Pancreas (tissue), 10 donors: Measurements from ENCODE around the gene DEPDC1. TPM values are rescaled to one million over a fixed set of nuclear protein-coding genes. Genes with fewer than 3 reads are reported as not detected.

Source experiments
- ATAC-seq, 4 donors: fragments of 200-7000 bp; cut with Tn5 transposase; one replicate each; pipeline versions ENCODE4 v1.8.0 to v1.9.1; 2020; ENCODE audit warnings: mild to moderate bottlenecking in 4 of 4, moderate library complexity in 4 of 4
- DNase-seq, 6 donors: peaks; one replicate each; pipeline ENCODE4 v3.0.0-alpha.2; 2020
- FAIRE-seq: peaks from 2 replicates; lab custom pipeline; 2012; peaks lifted over from hg19 to GRCh38; lab: Jason Lieb, UNC
- H3K27ac ChIP-seq, 4 donors: fragments of 200-600 bp; sonication (generic); 1 replicate in 3 of 4; 2 replicates in 1 of 4; pipeline versions ENCODE4 v1.5.0 to v1.8.0; 2020
- H3K27me3 ChIP-seq, 4 donors: fragments of 200-600 bp; one replicate each; pipeline ENCODE4 v1.8.0; 2021
- H3K36me3 ChIP-seq, 3 donors: fragments of 200-600 bp; sonication (generic) in 1 of 3; one replicate each; pipeline versions ENCODE4 v1.5.0 to v1.8.0; 2020 to 2021
- H3K4me1 ChIP-seq, 3 donors: fragments of 200-600 bp; one replicate each; pipeline ENCODE4 v1.8.0; 2021
- H3K4me3 ChIP-seq, 4 donors: fragments of 200-600 bp; sonication (generic) in 2 of 4; one replicate each; pipeline versions ENCODE4 v1.5.0 to v1.8.0; 2020 to 2021
- H3K9me3 ChIP-seq, 4 donors: fragments of 200-600 bp; one replicate each; pipeline ENCODE4 v1.8.0; 2021
- WGBS, 2 donors: extraction: QIAGEN DNeasy Blood & Tissue Kit; methylation state at CpG; one replicate each; pipeline ENCODE4 v1.1.7; 2013; 5-methylcytosine and 5-hydroxymethylcytosine counted together
- intact Hi-C, 3 donors: fragments of 100-400 bp; cut with DNase I; formaldehyde crosslinking; loops; one replicate each; pipeline versions ENCODE4 v1.11.1 to v1.14.2; 2022
- polyA plus RNA-seq, 2 donors: library from polyadenylated mRNA; stranded (reverse); fragments of 200-250 nt; gene quantifications; one replicate each; pipeline ENCODE4 v1.2.3, GENCODE V29; 2013
- total RNA-seq, 6 donors: library from RNA; stranded (reverse); fragmentation: NEBNext Ultra II Directional in 4 of 6; extraction: Animal tissue kit (Norgen Biotek cat#: 25700) in 4 of 6; gene quantifications; one replicate each; pipeline versions ENCODE4 v1.2.1 to v1.2.4, GENCODE V29; 2021 to 2023
- TF ChIP-seq, protein P1 (sequence below), 4 donors: fragments of 200-600 bp; sonication (generic) in 3 of 4; IDR thresholded peaks; one replicate each; pipeline versions ENCODE4 v1.5.0 to v1.8.0; 2021; ENCODE audit warnings: antibody characterized with exemption in 4 of 4
- donor health status: healthy with polysubstance abuse.
- donor health status: DM: no; HTN: no; CAD: no; lungs with moderate emphysema.
- donor health status: DM: no; HTN: no; CAD: no.
- donor health status: control.
- donor health status: control.
- donor health status: Bipolar disorder and iron deficiency.
- donor health status: DM: yes; HTN: yes; CAD: no.
- donor health status: DM: no; HTN: no; CAD: no.
- donor health status: DM: no; HTN: no; CAD: no.
- donor health status: DM: yes; HTN: yes; CAD: no.

DEPDC1 gene
- total and polyA plus RNA-seq, 8 donors, result 0.02 to 0.31 (median 0.10) TPM; not detected in 2

DNA sequence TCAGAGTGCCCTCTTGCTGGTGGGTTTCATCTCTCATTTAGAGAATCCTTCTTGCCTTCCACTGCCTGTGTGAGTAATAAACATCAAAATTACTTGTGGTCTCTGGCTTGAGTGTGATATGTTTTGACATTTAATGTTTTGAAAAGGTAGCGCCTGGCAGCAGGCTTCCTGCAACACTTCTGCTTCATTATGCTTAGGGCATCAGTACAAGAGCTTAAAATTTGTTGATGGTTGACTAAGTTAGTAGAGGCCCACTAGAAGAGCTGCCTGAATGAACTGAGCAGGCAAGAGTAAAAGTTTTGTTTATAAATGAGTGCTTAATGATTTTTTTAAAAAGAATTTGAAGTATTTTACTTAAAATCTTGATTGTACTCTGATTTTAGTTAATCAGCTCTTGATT lies 40.7 kb downstream of the DEPDC1 start:
- WGBS, 2 donors, result 79 to 89% methylated on average over 1 of the region's 1 CpG

DNA sequence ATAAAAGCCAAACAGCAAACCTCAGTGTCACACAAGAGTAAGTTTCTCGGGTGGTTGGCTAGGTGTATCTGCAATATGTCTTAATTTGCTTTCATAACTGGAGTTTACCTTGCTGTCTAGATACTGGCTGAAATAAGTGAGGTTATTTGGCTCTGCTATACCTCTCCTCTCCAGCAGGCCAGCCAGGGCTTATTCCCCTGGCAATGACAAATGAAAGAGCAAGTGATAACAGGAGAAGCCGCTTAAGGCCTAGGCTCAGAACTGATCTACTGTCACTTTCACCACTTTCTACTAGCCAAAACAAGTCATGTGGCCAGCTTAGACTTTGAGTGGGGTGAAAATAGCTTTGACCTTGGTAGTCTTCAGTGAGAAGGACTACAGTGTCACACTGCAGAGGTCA lies 42.3 kb downstream of the DEPDC1 start:
- WGBS, 2 donors, result 61 to 69% methylated on average over 2 of the region's 2 CpGs
- Histone ChIP-seq H3K4me3 (no peak overlapping the region), H3K9me3 (no peaks in the 10 kb centered on the region), H3K4me1 (no peaks in the 10 kb centered on the region), H3K36me3 (no peaks in the 10 kb centered on the region), H3K27ac (no peak overlapping the region), H3K27me3 (no peaks in the 10 kb centered on the region)
- DNase-seq, result no peak
- no peak for FAIRE-seq
- no peak for ATAC-seq
- intact Hi-C loops, result no loop called here
- TF ChIP-seq, protein P1, sequence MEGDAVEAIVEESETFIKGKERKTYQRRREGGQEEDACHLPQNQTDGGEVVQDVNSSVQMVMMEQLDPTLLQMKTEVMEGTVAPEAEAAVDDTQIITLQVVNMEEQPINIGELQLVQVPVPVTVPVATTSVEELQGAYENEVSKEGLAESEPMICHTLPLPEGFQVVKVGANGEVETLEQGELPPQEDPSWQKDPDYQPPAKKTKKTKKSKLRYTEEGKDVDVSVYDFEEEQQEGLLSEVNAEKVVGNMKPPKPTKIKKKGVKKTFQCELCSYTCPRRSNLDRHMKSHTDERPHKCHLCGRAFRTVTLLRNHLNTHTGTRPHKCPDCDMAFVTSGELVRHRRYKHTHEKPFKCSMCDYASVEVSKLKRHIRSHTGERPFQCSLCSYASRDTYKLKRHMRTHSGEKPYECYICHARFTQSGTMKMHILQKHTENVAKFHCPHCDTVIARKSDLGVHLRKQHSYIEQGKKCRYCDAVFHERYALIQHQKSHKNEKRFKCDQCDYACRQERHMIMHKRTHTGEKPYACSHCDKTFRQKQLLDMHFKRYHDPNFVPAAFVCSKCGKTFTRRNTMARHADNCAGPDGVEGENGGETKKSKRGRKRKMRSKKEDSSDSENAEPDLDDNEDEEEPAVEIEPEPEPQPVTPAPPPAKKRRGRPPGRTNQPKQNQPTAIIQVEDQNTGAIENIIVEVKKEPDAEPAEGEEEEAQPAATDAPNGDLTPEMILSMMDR (IDR thresholded peaks at IDR 0.05), result no peak

More for the DNA sequence above, 40.7 kb downstream of the DEPDC1 start:
- Histone ChIP-seq H3K9me3 (no peaks in the 10 kb centered on the region), H3K4me1 (no peaks in the 10 kb centered on the region), H3K27ac (no peak overlapping the region), H3K27me3 (no peaks in the 10 kb centered on the region), H3K4me3 (no peak overlapping the region), H3K36me3 (no peaks in the 10 kb centered on the region)
- intact Hi-C loops, result no loop called here
- TF ChIP-seq, protein P1 (IDR thresholded peaks at IDR 0.05), result no peak
- FAIRE-seq (no peak), ATAC-seq (no peak), DNase-seq (no peak)

DNA sequence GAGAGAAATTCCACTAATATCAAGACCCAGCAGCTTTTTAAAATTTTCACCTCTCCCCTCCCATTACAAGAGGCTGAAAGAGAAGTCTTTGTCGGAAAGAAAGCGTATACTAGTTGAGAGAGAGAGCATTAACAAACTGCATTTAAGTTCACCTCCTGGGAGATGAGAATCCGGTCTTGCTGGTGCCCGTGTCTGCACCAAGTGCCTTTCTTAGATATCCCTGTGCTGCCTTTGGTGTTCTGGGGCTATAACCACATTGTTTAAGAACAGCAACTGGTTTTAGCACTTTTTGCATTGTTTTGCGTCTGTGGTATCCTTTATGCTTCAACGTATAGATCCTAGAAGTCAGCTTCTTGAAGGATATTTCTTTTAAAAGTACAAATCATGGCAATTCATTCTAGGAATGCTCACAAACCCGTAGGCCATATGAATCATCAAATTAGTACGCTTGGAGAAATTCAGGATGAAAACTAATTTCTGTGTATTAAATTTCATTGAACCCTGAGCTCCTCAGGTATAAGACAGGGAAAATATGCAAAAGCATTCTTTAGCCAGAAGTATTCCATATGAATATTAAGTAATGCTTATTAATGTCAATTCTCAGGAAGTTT lies 43.7 kb downstream of the DEPDC1 start:
- FAIRE-seq (no peak), ATAC-seq (no peak), DNase-seq (no peak)
- H3K36me3 ChIP-seq, result no peaks in the 10 kb centered on the region
- no peak overlapping the region for H3K4me3 ChIP-seq
- H3K9me3 ChIP-seq, result no peaks in the 10 kb centered on the region
- no peaks in the 10 kb centered on the region for H3K27me3 ChIP-seq
- TF ChIP-seq, protein P1 (IDR thresholded peaks at IDR 0.05), result no peak
- WGBS, 2 donors, result 85 to 88% methylated on average over 8 of the region's 8 CpGs
- intact Hi-C loops, result no loop called here
- H3K27ac ChIP-seq, result no peak overlapping the region
- no peaks in the 10 kb centered on the region for H3K4me1 ChIP-seq

DNA sequence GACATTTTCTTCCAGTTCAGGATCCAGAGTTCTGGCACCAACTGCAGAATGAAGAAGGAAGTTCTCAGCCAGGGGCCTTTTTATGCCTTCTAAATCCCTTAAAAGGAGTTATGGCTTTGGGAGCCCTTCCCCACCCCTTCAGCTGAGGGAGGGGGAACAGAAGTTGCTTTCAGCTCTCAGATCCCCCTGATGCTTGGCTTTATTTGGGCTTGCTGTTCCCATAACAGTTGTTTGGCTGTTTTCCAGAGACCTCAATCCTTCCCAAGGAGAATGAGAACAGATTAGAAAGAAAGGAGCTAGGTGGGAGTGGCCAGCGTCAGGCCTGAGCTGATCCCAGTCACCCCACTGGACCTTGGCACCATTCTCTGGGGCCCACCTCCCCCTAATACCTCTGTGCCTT lies 47.0 kb downstream of the DEPDC1 start, which contains the start of gene RPE65:
TSS of gene RPE65 (minus strand) at position 54 of the 400 bp plus-strand sequence. CDS start at position 5, 49 bp downstream.
- no peak for FAIRE-seq

DNA sequence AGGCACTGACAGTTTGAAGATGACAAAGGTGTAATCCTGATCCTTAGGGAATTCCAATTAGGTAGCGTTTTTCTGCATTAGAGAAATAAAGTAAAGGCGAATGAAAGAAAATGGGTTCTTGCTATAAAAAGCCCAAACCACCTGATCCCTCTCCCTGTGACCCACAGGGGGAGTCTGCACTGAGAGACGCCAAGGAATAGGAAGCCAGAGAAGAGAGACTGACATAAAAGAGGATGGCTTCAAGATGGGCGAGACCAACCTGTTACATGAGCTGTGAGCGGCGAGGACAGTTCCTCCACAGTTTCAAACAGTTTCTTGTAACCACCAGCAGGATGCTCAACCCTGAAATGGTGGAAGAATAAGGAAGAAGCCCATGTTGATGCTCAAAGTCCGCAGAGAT lies 48.5 kb downstream of the DEPDC1 start:
- Histone ChIP-seq H3K27ac (no peak overlapping the region), H3K36me3 (no peaks in the 10 kb centered on the region), H3K4me1 (no peaks in the 10 kb centered on the region), H3K9me3 (no peaks in the 10 kb centered on the region), H3K27me3 (no peaks in the 10 kb centered on the region), H3K4me3 (no peak overlapping the region)
- no peak for DNase-seq
- intact Hi-C loops, result no loop called here
- 61 to 75% methylated on average over 7 of the region's 7 CpGs for WGBS, 2 donors
- no peak for FAIRE-seq
- TF ChIP-seq, protein P1 (IDR thresholded peaks at IDR 0.05), result no peak
- ATAC-seq, result no peak

More for the DNA sequence above, 47.0 kb downstream of the DEPDC1 start, which contains the start of gene RPE65:
- Histone ChIP-seq H3K27ac (no peak within 1 kb of the TSS), H3K27me3 (no peaks in the 10 kb centered on the region), H3K4me3 (no peak within 1 kb of the TSS), H3K9me3 (no peaks in the 10 kb centered on the region), H3K4me1 (no peaks in the 10 kb centered on the region), H3K36me3 (no peaks in the 10 kb centered on the region)
- intact Hi-C loops, result no loop called here
- TF ChIP-seq, protein P1 (IDR thresholded peaks at IDR 0.05), result no peak
- 36 to 37% methylated on average over 1 of the region's 1 CpG for WGBS, 2 donors
- DNase-seq (no peak), ATAC-seq (no peak)
